Smooth muscle cell (in vitro differentiated cells): ENCODE data around the gene ATG4C. TPM values are rescaled to one million over a fixed set of nuclear protein-coding genes. Genes with fewer than 3 reads are reported as not detected.
"Not testable (repeated sequence)": the region's sequence is repeated elsewhere in the genome, so short reads cannot be mapped to it uniquely, and the experiment has no call there.

Experiments used
- DNase-seq: peaks from one replicate; lab custom pipeline; 2025; ENCODE audit not compliant: unreplicated experiment; lab: John Stamatoyannopoulos, UW
- H2AFZ ChIP-seq: fragments of 200-600 bp; sonication (generic); 2 replicates; pipeline ENCODE4 v1.6.0; 2016; ENCODE audit warnings: antibody characterized with exemption, low read depth, mild to moderate bottlenecking
- H3F3A ChIP-seq: fragments of 200-600 bp; sonication (generic); 2 replicates; pipeline ENCODE4 v1.6.0; 2017; ENCODE audit warnings: antibody characterized with exemption, low read depth
- H3K27ac ChIP-seq: fragments of 200-600 bp; sonication (generic); 2 replicates; pipeline ENCODE4 v1.5.1; 2016; ENCODE audit warnings: low read depth, mild to moderate bottlenecking
- H3K27me3 ChIP-seq: fragments of 200-600 bp; sonication (generic); 2 replicates; pipeline ENCODE4 v1.6.1; 2016; ENCODE audit warnings: low read depth, mild to moderate bottlenecking
- H3K36me3 ChIP-seq: fragments of 200-600 bp; sonication (generic); 2 replicates; pipeline ENCODE4 v1.5.1; 2016; ENCODE audit warnings: low read depth
- H3K4me1 ChIP-seq: fragments of 200-600 bp; sonication (generic); 2 replicates; pipeline ENCODE4 v1.5.1; 2016; ENCODE audit warnings: low read depth
- H3K4me2 ChIP-seq: fragments of 200-600 bp; sonication (generic); 2 replicates; pipeline ENCODE4 v1.6.0; 2016; ENCODE audit warnings: mild to moderate bottlenecking
- H3K4me3 ChIP-seq: fragments of 200-600 bp; sonication (generic); 2 replicates; pipeline ENCODE4 v1.5.1; 2016; ENCODE audit warnings: mild to moderate bottlenecking
- H3K79me2 ChIP-seq: fragments of 200-600 bp; sonication (generic); 2 replicates; pipeline ENCODE4 v1.6.0; 2016; ENCODE audit warnings: low read depth, mild to moderate bottlenecking
- H3K9ac ChIP-seq: fragments of 200-600 bp; sonication (generic); 2 replicates; pipeline ENCODE4 v1.6.0; 2016; ENCODE audit warnings: low read depth
- H3K9me3 ChIP-seq: fragments of 200-600 bp; sonication (generic); replicated peaks from 2 replicates; pipeline ENCODE4 v1.5.1; 2016; ENCODE audit warnings: low read depth
- H4K20me1 ChIP-seq: fragments of 200-600 bp; sonication (generic); 2 replicates; pipeline ENCODE4 v1.6.0; 2016; ENCODE audit warnings: low read depth
- CTCF ChIP-seq: fragments of 200-600 bp; sonication (generic); IDR thresholded peaks from 2 replicates; pipeline ENCODE4 v1.5.1; 2017; ENCODE audit warnings: borderline replicate concordance, mild to moderate bottlenecking, antibody characterized with exemption; ENCODE audit not compliant: insufficient read depth, poor library complexity, severe bottlenecking
- WGBS: methylation state at CpG from one replicate; pipeline ENCODE4 v1.1.7; 2016; ENCODE audit warnings: low lambda C conversion rate; 5-methylcytosine and 5-hydroxymethylcytosine counted together
- polyA plus RNA-seq: library from polyadenylated mRNA; unstranded; fragments of >200 nt; fragmentation: Nextera tagmentation; extraction: Ambion mirVana; gene quantifications from 2 replicates; pipeline ENCODE4 v1.2.1, GENCODE V29; 2016
- total RNA-seq: library from RNA; depleted of rRNA; stranded (reverse); fragments of >200 nt; gene quantifications from 2 replicates; pipeline ENCODE4 v1.2.3, GENCODE V29; 2014

Gene ATG4C
- total and polyA plus RNA-seq, 2 experiments from 2014 or later: 11.5 to 13.5 TPM

GRCh38 chr1:62765981-62766380 is 18.0 kb upstream of the ATG4C start:
- no peaks in the 10 kb centered on the region for H3K79me2 ChIP-seq
- H3K36me3 ChIP-seq: no peaks in the 10 kb centered on the region
- no peak overlapping the region for H2AFZ ChIP-seq
- no peak overlapping the region for H3K27ac ChIP-seq
- TF ChIP-seq CTCF: no peak
- DNase-seq: no peak
- H3K4me3 ChIP-seq: no peak overlapping the region
- H4K20me1 ChIP-seq: no peaks in the 10 kb centered on the region
- no peaks in the 10 kb centered on the region for H3K9me3 ChIP-seq
- WGBS: 47% methylated on average over 4 of the region's 4 CpGs
- no peaks in the 10 kb centered on the region for H3F3A ChIP-seq
- H3K27me3 ChIP-seq: peaks cover 16% of the 10 kb centered on the region
- H3K4me2 ChIP-seq: no peak overlapping the region
- H3K9ac ChIP-seq: no peak overlapping the region
- no peaks in the 10 kb centered on the region for H3K4me1 ChIP-seq

DNA sequence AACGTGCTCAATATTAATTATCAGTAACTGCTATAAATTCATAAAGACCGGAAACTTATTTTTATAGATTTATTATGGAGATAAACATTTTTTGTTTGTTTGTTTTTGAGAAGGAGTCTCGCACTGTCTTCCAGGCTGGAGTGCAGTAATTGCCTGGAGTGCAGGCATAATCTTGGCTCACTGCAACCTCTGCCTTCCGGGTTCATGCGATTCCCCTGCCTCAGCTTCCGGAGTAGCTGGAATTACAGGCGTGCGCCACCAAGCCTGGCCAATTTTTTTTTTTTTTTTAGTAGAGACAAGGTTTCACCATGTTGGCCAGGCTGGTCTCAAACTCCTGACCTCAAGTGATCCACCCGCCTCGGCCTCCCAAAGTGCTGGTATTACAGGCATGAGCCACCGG is 15.4 kb upstream of the ATG4C start:
- H2AFZ ChIP-seq, H3K79me2 ChIP-seq, H3K4me1 ChIP-seq, H3K4me2 ChIP-seq, H3K27ac ChIP-seq, DNase-seq, H4K20me1 ChIP-seq, H3K4me3 ChIP-seq, H3K9me3 ChIP-seq, H3K36me3 ChIP-seq, H3F3A ChIP-seq, H3K9ac ChIP-seq: not testable (repeated sequence)
- peaks cover 16% of the 10 kb centered on the region for H3K27me3 ChIP-seq
- WGBS: 93% methylated on average over 11 of the region's 11 CpGs

DNA sequence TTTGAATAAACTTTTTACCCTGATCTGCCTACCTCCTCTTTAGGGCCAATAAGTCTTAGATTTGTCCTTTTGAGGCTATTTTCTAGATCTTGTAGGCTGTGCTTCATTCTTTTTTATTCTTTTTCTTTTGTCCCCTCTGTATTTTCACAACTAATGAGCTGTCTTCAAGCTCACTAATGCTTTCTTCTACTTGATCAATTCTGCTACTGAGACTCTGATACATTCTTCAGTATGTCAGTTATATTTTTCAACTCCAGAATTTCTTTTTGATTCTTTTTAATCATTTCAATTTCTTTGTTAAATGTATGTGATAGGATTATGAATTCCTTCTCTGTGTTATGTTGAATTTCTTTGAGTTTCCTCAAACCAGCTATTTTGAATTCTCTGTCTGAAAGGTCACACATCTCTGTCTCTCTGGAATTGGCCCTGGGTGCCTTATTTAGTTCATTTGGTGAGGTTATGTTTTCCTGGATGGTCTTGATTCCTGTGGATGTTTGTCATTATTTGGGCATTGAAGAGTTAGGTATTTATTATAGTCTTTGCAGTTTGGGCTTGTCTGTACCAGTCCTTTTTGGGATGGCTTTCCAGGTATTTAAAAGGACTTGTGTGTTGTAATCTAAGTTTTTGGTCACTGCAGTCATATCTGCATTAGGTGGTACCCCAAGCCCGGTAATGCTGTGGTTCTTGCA is 11.2 kb upstream of the ATG4C start:
- H3K27ac ChIP-seq: no peak overlapping the region
- no peak for DNase-seq
- 95% methylated on average over 1 of the region's 1 CpG for WGBS
- H3K79me2 ChIP-seq: no peaks in the 10 kb centered on the region
- no peaks in the 10 kb centered on the region for H3K4me1 ChIP-seq
- H3K4me3 ChIP-seq: no peak overlapping the region
- H3K36me3 ChIP-seq: no peaks in the 10 kb centered on the region
- H4K20me1 ChIP-seq: no peaks in the 10 kb centered on the region
- no peak overlapping the region for H3K4me2 ChIP-seq
- H3F3A ChIP-seq: no peaks in the 10 kb centered on the region
- no peak overlapping the region for H2AFZ ChIP-seq
- H3K9ac ChIP-seq: no peak overlapping the region
- peaks cover 8% of the 10 kb centered on the region for H3K9me3 ChIP-seq
- H3K27me3 ChIP-seq: peaks cover 6% of the 10 kb centered on the region
- no peak for TF ChIP-seq CTCF

GRCh38 chr1:62774006-62774405 is 9.9 kb upstream of the ATG4C start:
- H3K27me3 ChIP-seq: peaks cover 15% of the 10 kb centered on the region
- H3K4me3 ChIP-seq: no peak overlapping the region
- no peak for TF ChIP-seq CTCF
- H3K36me3 ChIP-seq: no peaks in the 10 kb centered on the region
- H2AFZ ChIP-seq: no peak overlapping the region
- H3F3A ChIP-seq: no peaks in the 10 kb centered on the region
- no peaks in the 10 kb centered on the region for H4K20me1 ChIP-seq
- H3K79me2 ChIP-seq: no peaks in the 10 kb centered on the region
- no peak for DNase-seq
- H3K4me2 ChIP-seq: no peak overlapping the region
- 86% methylated on average over 2 of the region's 2 CpGs for WGBS
- no peak overlapping the region for H3K27ac ChIP-seq
- no peak overlapping the region for H3K9ac ChIP-seq
- H3K9me3 ChIP-seq: peaks cover 8% of the 10 kb centered on the region
- no peaks in the 10 kb centered on the region for H3K4me1 ChIP-seq
